HCT116 (cell line): ENCODE results near the gene INKA1.

Experiments
- EGR1 ChIP-seq: IDR thresholded peaks from 2 replicates; pipeline ENCODE4 v1.6.1; 2012; ENCODE audit warnings: low read depth
- EZH2 ChIP-seq: fragments of 200-600 bp; sonication (generic); IDR thresholded peaks from 2 replicates; pipeline ENCODE4 v1.6.1; 2017; ENCODE audit warnings: antibody characterized with exemption, mixed run types
- JUND ChIP-seq: IDR thresholded peaks from 2 replicates; pipeline ENCODE4 v1.6.1; 2012
- POLR2A ChIP-seq: IDR thresholded peaks from 2 replicates; pipeline ENCODE4 v1.7.0; 2011; ENCODE audit warnings: borderline replicate concordance; ENCODE audit not compliant: insufficient read depth, insufficient read length; ENCODE audit errors: extremely low read depth
- SIN3A ChIP-seq: IDR thresholded peaks from 2 replicates; pipeline ENCODE4 v1.6.1; 2012; ENCODE audit warnings: low read depth
- SRF ChIP-seq: IDR thresholded peaks from 2 replicates; pipeline ENCODE4 v1.6.1; 2012; ENCODE audit warnings: low read depth
- TCF7L2 ChIP-seq: IDR thresholded peaks from 2 replicates; pipeline ENCODE4 v1.7.0; 2011; ENCODE audit warnings: borderline replicate concordance, inconsistent platforms; ENCODE audit not compliant: insufficient read depth, insufficient read length; ENCODE audit errors: extremely low read depth
- YY1 ChIP-seq: IDR thresholded peaks from 2 replicates; pipeline ENCODE4 v1.6.1; 2011; ENCODE audit warnings: low read length, low read depth, moderate library complexity, mild to moderate bottlenecking; ENCODE audit not compliant: insufficient replicate concordance; ENCODE audit errors: extremely low read depth
- TF ChIP-seq, protein P1 (sequence below), 3 experiments: fragments of 200-600 bp in 1 of 3; sonication (generic) in 1 of 3; IDR thresholded peaks in 2 of 3; conservative IDR thresholded peaks in 1 of 3; 2 replicates each; pipeline ENCODE4 v1.5.1; 2012 to 2017; ENCODE audit warnings: low read depth in 2 of 3, low read length in 2 of 3, antibody characterized with exemption in 1 of 3, borderline replicate concordance in 1 of 3, control low read depth in 1 of 3, mild to moderate bottlenecking in 1 of 3, mixed read lengths in 1 of 3, mixed run types in 1 of 3, moderate library complexity in 1 of 3; ENCODE audit not compliant: insufficient read depth in 1 of 3

DNA sequence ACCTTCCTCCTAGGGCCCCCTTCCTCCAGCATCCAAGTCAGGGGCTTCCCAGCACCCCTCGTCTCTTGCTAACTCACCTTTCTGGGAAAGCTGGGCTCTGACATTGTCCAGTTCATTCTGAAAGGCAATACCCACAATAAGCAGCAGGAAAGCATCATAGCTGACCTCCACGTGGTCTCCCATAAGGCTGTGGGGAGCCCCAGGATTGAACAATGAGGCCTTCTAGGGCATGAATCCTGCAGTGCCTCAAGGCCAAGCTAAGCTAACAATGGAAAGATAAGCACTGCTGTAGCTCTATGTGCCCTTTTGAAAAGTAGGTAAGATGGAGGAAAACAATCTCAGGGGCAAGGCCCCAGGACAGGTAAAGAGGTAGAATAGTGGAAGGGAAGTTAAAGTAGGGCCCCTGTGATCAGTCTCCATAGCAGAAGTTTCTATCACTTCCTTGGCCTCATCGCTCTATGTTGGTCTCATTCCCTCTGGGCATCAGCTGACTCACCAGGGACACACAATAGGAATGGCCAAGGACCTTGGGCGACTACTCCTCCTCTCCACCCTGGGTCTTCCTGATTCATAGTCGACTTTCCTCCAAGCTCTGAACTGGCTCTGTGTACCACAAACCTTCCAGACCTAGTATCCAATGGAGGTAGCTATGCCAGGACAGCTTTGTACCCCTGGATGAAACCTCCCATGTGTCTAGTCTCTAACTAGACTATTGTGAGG lies 41.6 kb downstream of the INKA1 start:
- TF ChIP-seq TCF7L2 (no peak), EGR1 (no peak), POLR2A (no peak), EZH2 (no peak), SRF (no peak), YY1 (no peak), JUND (no peak), SIN3A (no peak)
- TF ChIP-seq, protein P1, sequence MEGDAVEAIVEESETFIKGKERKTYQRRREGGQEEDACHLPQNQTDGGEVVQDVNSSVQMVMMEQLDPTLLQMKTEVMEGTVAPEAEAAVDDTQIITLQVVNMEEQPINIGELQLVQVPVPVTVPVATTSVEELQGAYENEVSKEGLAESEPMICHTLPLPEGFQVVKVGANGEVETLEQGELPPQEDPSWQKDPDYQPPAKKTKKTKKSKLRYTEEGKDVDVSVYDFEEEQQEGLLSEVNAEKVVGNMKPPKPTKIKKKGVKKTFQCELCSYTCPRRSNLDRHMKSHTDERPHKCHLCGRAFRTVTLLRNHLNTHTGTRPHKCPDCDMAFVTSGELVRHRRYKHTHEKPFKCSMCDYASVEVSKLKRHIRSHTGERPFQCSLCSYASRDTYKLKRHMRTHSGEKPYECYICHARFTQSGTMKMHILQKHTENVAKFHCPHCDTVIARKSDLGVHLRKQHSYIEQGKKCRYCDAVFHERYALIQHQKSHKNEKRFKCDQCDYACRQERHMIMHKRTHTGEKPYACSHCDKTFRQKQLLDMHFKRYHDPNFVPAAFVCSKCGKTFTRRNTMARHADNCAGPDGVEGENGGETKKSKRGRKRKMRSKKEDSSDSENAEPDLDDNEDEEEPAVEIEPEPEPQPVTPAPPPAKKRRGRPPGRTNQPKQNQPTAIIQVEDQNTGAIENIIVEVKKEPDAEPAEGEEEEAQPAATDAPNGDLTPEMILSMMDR (IDR thresholded peaks at IDR 0.05 in 2 of 3, conservative IDR thresholded peaks at IDR 0.05 in 1 of 3; ENCODE audit: borderline replicate concordance in 1 of 3, insufficient read depth in 1 of 3, low read depth in 2 of 3, low read length in 2 of 3) = no peak
